ENCODE results near the gene PCBD2. TPM values are rescaled to one million over a fixed set of nuclear protein-coding genes. Genes with fewer than 3 reads are reported as not detected.
"Not testable (repeated sequence)": the region's sequence is repeated elsewhere in the genome, so short reads cannot be mapped to it uniquely, and the experiment has no call there.

PCBD2 gene
- total and polyA plus RNA-seq, 2 donors (not counting 1 experiment from before 2014, with no cell fraction given), result 6.1 to 15.7 TPM

- H3K4me3 Mint-ChIP-seq, result no peak overlapping the region
- no peak for TF ChIP-seq CTCF (IDR thresholded peaks at IDR 0.05)
- no peak for TF ChIP-seq EZH2 (IDR thresholded peaks at IDR 0.05; ENCODE audit: borderline replicate concordance, insufficient read depth, low read depth, low read length, poor library complexity, severe bottlenecking)
- H3K9ac ChIP-seq (ENCODE audit: low read length), result no peak overlapping the region
- intact Hi-C loops (cut with micrococcal nuclease), result no loop called here
- peaks cover 6% of the 10 kb centered on the region for H3K27me3 Mint-ChIP-seq
- no CpG with 5 or more reads among the region's 3 CpGs for WGBS (ENCODE audit: insufficient coverage)
- no peak overlapping the region for H3K4me2 ChIP-seq (replicated peaks; ENCODE audit: low read depth, low read length, poor library complexity, severe bottlenecking)
- no peaks in the 10 kb centered on the region for H3K36me3 ChIP-seq (replicated peaks in 1 of 2; ENCODE audit: control extremely low read depth in 1 of 2, control insufficient read depth in 1 of 2, extremely low read depth in 1 of 2, insufficient read depth in 2 of 2, low read length in 1 of 2)
- DNase-seq, result no peak
- H3K4me1 ChIP-seq (ENCODE audit: control insufficient read depth in 2 of 2, insufficient read depth in 2 of 2, low read length in 2 of 2), result peaks cover 0 to 2% of the 10 kb centered on the region in 2 donors
- H3K27ac ChIP-seq (ENCODE audit: low read length in 2 of 2), result no peak overlapping the region
- CTCF ChIA-PET, result no interaction called here
- H3K9me3 Mint-ChIP-seq (ENCODE audit: insufficient read depth), result peaks cover 5% of the 10 kb centered on the region
- ATAC-seq (ENCODE audit: low read depth), result no peak
- H3K79me2 ChIP-seq (ENCODE audit: control insufficient read depth, insufficient read depth, low read length), result no peaks in the 10 kb centered on the region
- H3K4me3 ChIP-seq (ENCODE audit: control extremely low read depth in 1 of 5, extremely low read depth in 1 of 5, insufficient read depth in 1 of 5, low read depth in 2 of 5, low read length in 4 of 5), result no peak overlapping the region
- no peaks in the 10 kb centered on the region for H3K9me3 ChIP-seq (ENCODE audit: control extremely low read depth in 1 of 3, control insufficient read depth in 2 of 3, insufficient read depth in 1 of 3, low read length in 2 of 3)
- POLR2A ChIA-PET, result no interaction called here
- H4K20me1 ChIP-seq (ENCODE audit: control insufficient read depth, insufficient read depth, low read length, poor library complexity, severe bottlenecking), result no peaks in the 10 kb centered on the region
- H2AFZ ChIP-seq (ENCODE audit: insufficient read depth, low read depth, low read length, poor library complexity, severe bottlenecking), result no peak overlapping the region
- H3K4me1 Mint-ChIP-seq, result peaks cover 5% of the 10 kb centered on the region
- no peaks in the 10 kb centered on the region for H3K27me3 ChIP-seq (replicated peaks in 1 of 4; ENCODE audit: control extremely low read depth in 1 of 4, control insufficient read depth in 3 of 4, insufficient read depth in 4 of 4, low read length in 3 of 4)
- H3K27ac Mint-ChIP-seq, result no peak overlapping the region
Measured at GRCh38 chr5:134989266-134989830, 84.4 kb downstream of the PCBD2 start.

GRCh38 chr5:134990183-134990582 lies 85.3 kb downstream of the PCBD2 start:
- H3K9ac ChIP-seq (ENCODE audit: low read length); POLR2A ChIA-PET; H3K9me3 Mint-ChIP-seq (ENCODE audit: insufficient read depth); DNase-seq; H2AFZ ChIP-seq (ENCODE audit: insufficient read depth, low read depth, low read length, poor library complexity, severe bottlenecking); H3K79me2 ChIP-seq (ENCODE audit: control insufficient read depth, insufficient read depth, low read length); H3K27me3 Mint-ChIP-seq; H3K4me2 ChIP-seq (replicated peaks; ENCODE audit: low read depth, low read length, poor library complexity, severe bottlenecking); H3K36me3 ChIP-seq (replicated peaks in 1 of 2; ENCODE audit: control extremely low read depth in 1 of 2, control insufficient read depth in 1 of 2, extremely low read depth in 1 of 2, insufficient read depth in 2 of 2, low read length in 1 of 2); H3K9me3 ChIP-seq (ENCODE audit: control extremely low read depth in 1 of 3, control insufficient read depth in 2 of 3, insufficient read depth in 1 of 3, low read length in 2 of 3); ATAC-seq (ENCODE audit: low read depth); H3K4me3 ChIP-seq (ENCODE audit: control extremely low read depth in 1 of 5, extremely low read depth in 1 of 5, insufficient read depth in 1 of 5, low read depth in 2 of 5, low read length in 4 of 5); H3K4me3 Mint-ChIP-seq; H3K27ac Mint-ChIP-seq; CTCF ChIA-PET; H3K27me3 ChIP-seq (replicated peaks in 1 of 4; ENCODE audit: control extremely low read depth in 1 of 4, control insufficient read depth in 3 of 4, insufficient read depth in 4 of 4, low read length in 3 of 4); H3K27ac ChIP-seq (ENCODE audit: low read length in 2 of 2); intact Hi-C loops (cut with micrococcal nuclease); H4K20me1 ChIP-seq (ENCODE audit: control insufficient read depth, insufficient read depth, low read length, poor library complexity, severe bottlenecking): not testable (repeated sequence)
- H3K4me1 Mint-ChIP-seq, result peaks cover 13% of the 10 kb centered on the region
- 87% methylated on average over 2 of the region's 5 CpGs for WGBS (ENCODE audit: insufficient coverage)
- H3K4me1 ChIP-seq (ENCODE audit: control insufficient read depth in 2 of 2, insufficient read depth in 2 of 2, low read length in 2 of 2), result peaks cover 7 to 10% of the 10 kb centered on the region in 2 donors

Data from B cell (primary cell).